NT2/D1 (cell line): ENCODE measurements around the gene GAB3.

ENCODE experiments used
- DNase-seq: peaks from one replicate; pipeline ENCODE4 v3.0.0-alpha.2; 2011; ENCODE audit warnings: low read depth, low spot score
- H3K27me3 ChIP-seq: 2 replicates; pipeline ENCODE4 v1.6.0; 2011; ENCODE audit warnings: mild to moderate bottlenecking; ENCODE audit not compliant: insufficient read length, insufficient read depth
- H3K36me3 ChIP-seq: 2 replicates; pipeline ENCODE4 v1.6.1; 2011; ENCODE audit warnings: mild to moderate bottlenecking, low read length, mixed read lengths; ENCODE audit not compliant: insufficient read depth, insufficient read length
- H3K4me1 ChIP-seq: 2 replicates; pipeline ENCODE4 v1.5.1; 2011; ENCODE audit not compliant: insufficient read depth, insufficient read length
- H3K4me3 ChIP-seq: 2 replicates; pipeline ENCODE4 v1.5.1; 2011; ENCODE audit warnings: low read depth; ENCODE audit not compliant: insufficient read length
- H3K9ac ChIP-seq: 2 replicates; pipeline ENCODE4 v1.6.0; 2011; ENCODE audit warnings: low read depth; ENCODE audit not compliant: insufficient read length
- H3K9me3 ChIP-seq: 2 replicates; pipeline ENCODE4 v1.5.1; 2011; ENCODE audit warnings: mild to moderate bottlenecking, low read length; ENCODE audit not compliant: insufficient read depth
- SUZ12 ChIP-seq: IDR thresholded peaks from 2 replicates; pipeline ENCODE4 v1.6.1; 2011; ENCODE audit not compliant: insufficient read length, insufficient read depth; ENCODE audit errors: extremely low read depth
- YY1 ChIP-seq: IDR thresholded peaks from 2 replicates; pipeline ENCODE4 v1.6.1; 2011; ENCODE audit not compliant: insufficient read length, insufficient read depth
- ZNF274 ChIP-seq: IDR thresholded peaks from 2 replicates; pipeline ENCODE4 v1.6.1; 2011; ENCODE audit warnings: mild to moderate bottlenecking, low read depth, low read length

The GAB3 gene

GRCh38 chrX:154748712-154749339 lies 2.1 kb downstream of the GAB3 start:
- H3K4me1 ChIP-seq = no peaks in the 10 kb centered on the region
- TF ChIP-seq ZNF274 (no peak), YY1 (no peak), SUZ12 (no peak)
- peaks cover 37% of the 10 kb centered on the region for H3K27me3 ChIP-seq
- H3K4me3 ChIP-seq = no peak overlapping the region
- H3K36me3 ChIP-seq = no peaks in the 10 kb centered on the region
- no peak overlapping the region for H3K9ac ChIP-seq
- no peaks in the 10 kb centered on the region for H3K9me3 ChIP-seq
- DNase-seq = peak; percentile 16

GRCh38 chrX:154742613-154743012 lies 8.3 kb downstream of the GAB3 start:
- Histone ChIP-seq H3K4me3 (no peak overlapping the region), H3K36me3 (no peaks in the 10 kb centered on the region), H3K4me1 (no peaks in the 10 kb centered on the region), H3K27me3 (no peaks in the 10 kb centered on the region), H3K9ac (no peak overlapping the region), H3K9me3 (no peaks in the 10 kb centered on the region)
- TF ChIP-seq ZNF274 = no peak
- no peak for TF ChIP-seq SUZ12
- no peak for TF ChIP-seq YY1
- no peak for DNase-seq

GRCh38 chrX:154739952-154740465 lies 10.9 kb downstream of the GAB3 start:
- TF ChIP-seq ZNF274 = no peak
- no peak for DNase-seq
- Histone ChIP-seq H3K27me3 (no peaks in the 10 kb centered on the region), H3K9ac (no peak overlapping the region), H3K4me1 (no peaks in the 10 kb centered on the region), H3K9me3 (no peaks in the 10 kb centered on the region), H3K36me3 (no peaks in the 10 kb centered on the region), H3K4me3 (no peak overlapping the region)

- no peak overlapping the region for H3K4me3 ChIP-seq
- H3K27me3 ChIP-seq = no peaks in the 10 kb centered on the region
- DNase-seq = no peak
- no peaks in the 10 kb centered on the region for H3K9me3 ChIP-seq
- H3K4me1 ChIP-seq = no peaks in the 10 kb centered on the region
- TF ChIP-seq SUZ12 (no peak), YY1 (no peak), ZNF274 (no peak)
- no peaks in the 10 kb centered on the region for H3K36me3 ChIP-seq
- no peak overlapping the region for H3K9ac ChIP-seq
Observed at GRCh38 chrX:154738011-154738738, 12.7 kb downstream of the GAB3 start.

GRCh38 chrX:154737136-154737535 lies 13.7 kb downstream of the GAB3 start:
- Histone ChIP-seq H3K9ac (no peak overlapping the region), H3K36me3 (no peaks in the 10 kb centered on the region), H3K4me1 (no peaks in the 10 kb centered on the region), H3K4me3 (no peak overlapping the region), H3K9me3 (no peaks in the 10 kb centered on the region), H3K27me3 (no peaks in the 10 kb centered on the region)
- TF ChIP-seq ZNF274 = no peak
- no peak for TF ChIP-seq SUZ12
- no peak for TF ChIP-seq YY1
- DNase-seq = no peak

GRCh38 chrX:154735695-154736393 lies 15.0 kb downstream of the GAB3 start:
- TF ChIP-seq ZNF274 (no peak), SUZ12 (no peak), YY1 (no peak)
- Histone ChIP-seq H3K4me1 (no peaks in the 10 kb centered on the region), H3K4me3 (no peak overlapping the region), H3K9me3 (no peaks in the 10 kb centered on the region), H3K27me3 (no peaks in the 10 kb centered on the region), H3K9ac (no peak overlapping the region), H3K36me3 (no peaks in the 10 kb centered on the region)
- no peak for DNase-seq
